Astrocyte (in vitro differentiated cells and primary cell): ENCODE results near the gene ILDR1. TPM values are rescaled to one million over a fixed set of nuclear protein-coding genes. Genes with fewer than 3 reads are reported as not detected.

Experiments used
- DNase-seq: peaks from one replicate; pipeline ENCODE4 v3.0.0-alpha.2; 2010; ENCODE audit warnings: low read depth
- FAIRE-seq: peaks from 2 replicates; lab custom pipeline; 2011; peaks lifted over from hg19 to GRCh38; lab: Jason Lieb, UNC
- H2AFZ ChIP-seq: 2 replicates; pipeline ENCODE4 v1.6.0; 2012; ENCODE audit warnings: low read depth, low read length, inconsistent platforms
- H3K27ac ChIP-seq: 2 replicates; pipeline ENCODE4 v1.5.1; 2011; ENCODE audit warnings: low read depth, low read length, inconsistent platforms
- H3K27me3 ChIP-seq: 2 replicates; pipeline ENCODE4 v1.6.0; 2011; ENCODE audit warnings: low read length, inconsistent platforms; ENCODE audit not compliant: insufficient read depth
- H3K36me3 ChIP-seq: 2 replicates; pipeline ENCODE4 v1.5.1; 2011; ENCODE audit warnings: low read length, inconsistent platforms; ENCODE audit not compliant: insufficient read depth
- H3K4me1 ChIP-seq: 2 replicates; pipeline ENCODE4 v1.5.1; 2011; ENCODE audit warnings: low read length, inconsistent platforms; ENCODE audit not compliant: insufficient read depth
- H3K4me2 ChIP-seq: 2 replicates; pipeline ENCODE4 v1.6.0; 2012; ENCODE audit warnings: low read length, inconsistent platforms
- H3K4me3 ChIP-seq: 2 replicates; pipeline ENCODE4 v1.5.1; 2011; ENCODE audit warnings: low read depth, mild to moderate bottlenecking, low read length, inconsistent platforms; ENCODE audit not compliant: insufficient read depth
- H3K79me2 ChIP-seq: 2 replicates; pipeline ENCODE4 v1.6.0; 2012; ENCODE audit warnings: mild to moderate bottlenecking, low read length, inconsistent platforms; ENCODE audit not compliant: insufficient read depth
- H3K9ac ChIP-seq: 2 replicates; pipeline ENCODE4 v1.6.0; 2012; ENCODE audit warnings: mild to moderate bottlenecking, low read length, inconsistent platforms
- H3K9me3 ChIP-seq: 2 replicates; pipeline ENCODE4 v1.5.1; 2012; ENCODE audit warnings: low read depth, mild to moderate bottlenecking, low read length, inconsistent platforms; ENCODE audit not compliant: insufficient read depth
- H4K20me1 ChIP-seq: 2 replicates; pipeline ENCODE4 v1.6.0; 2012; ENCODE audit warnings: low read length, inconsistent platforms; ENCODE audit not compliant: insufficient read depth
- H3K27ac Mint-ChIP-seq: one replicate; pipeline ENCODE4 v1.8.0; 2021; ENCODE audit warnings: mild to moderate bottlenecking, mixed read lengths; ENCODE audit not compliant: unreplicated experiment
- H3K27me3 Mint-ChIP-seq: one replicate; pipeline ENCODE4 v1.8.0; 2021; ENCODE audit warnings: low read depth, mixed read lengths; ENCODE audit not compliant: unreplicated experiment
- H3K36me3 Mint-ChIP-seq: one replicate; pipeline ENCODE4 v1.8.0; 2021; ENCODE audit warnings: low read depth, mixed read lengths; ENCODE audit not compliant: unreplicated experiment
- H3K4me1 Mint-ChIP-seq: one replicate; pipeline ENCODE4 v1.8.0; 2021; ENCODE audit warnings: low read depth, mixed read lengths; ENCODE audit not compliant: unreplicated experiment
- H3K4me3 Mint-ChIP-seq: one replicate; pipeline ENCODE4 v1.8.0; 2021; ENCODE audit warnings: mild to moderate bottlenecking, moderate library complexity, mixed read lengths; ENCODE audit not compliant: unreplicated experiment
- H3K9me3 Mint-ChIP-seq: one replicate; pipeline ENCODE4 v1.8.0; 2021; ENCODE audit warnings: mild to moderate bottlenecking, mixed read lengths; ENCODE audit not compliant: unreplicated experiment
- EZH2 ChIP-seq: IDR thresholded peaks from 2 replicates; pipeline ENCODE4 v1.6.1; 2012; ENCODE audit warnings: mild to moderate bottlenecking, low read length, inconsistent platforms; ENCODE audit not compliant: insufficient read depth
- total RNA-seq: library from RNA; stranded (reverse); gene quantifications from 2 replicates; pipeline ENCODE4 v1.2.1, GENCODE V29; 2021
- TF ChIP-seq, protein P1 (sequence below): IDR thresholded peaks from 2 replicates; pipeline ENCODE4 v1.5.1; 2011; ENCODE audit warnings: low read depth, mild to moderate bottlenecking, inconsistent platforms, low read length, moderate library complexity; ENCODE audit not compliant: insufficient read depth

Gene ILDR1
- total RNA-seq, 1 donor from 2014 or later, result not detected

- TF ChIP-seq EZH2, result no peak
- TF ChIP-seq, protein P1, sequence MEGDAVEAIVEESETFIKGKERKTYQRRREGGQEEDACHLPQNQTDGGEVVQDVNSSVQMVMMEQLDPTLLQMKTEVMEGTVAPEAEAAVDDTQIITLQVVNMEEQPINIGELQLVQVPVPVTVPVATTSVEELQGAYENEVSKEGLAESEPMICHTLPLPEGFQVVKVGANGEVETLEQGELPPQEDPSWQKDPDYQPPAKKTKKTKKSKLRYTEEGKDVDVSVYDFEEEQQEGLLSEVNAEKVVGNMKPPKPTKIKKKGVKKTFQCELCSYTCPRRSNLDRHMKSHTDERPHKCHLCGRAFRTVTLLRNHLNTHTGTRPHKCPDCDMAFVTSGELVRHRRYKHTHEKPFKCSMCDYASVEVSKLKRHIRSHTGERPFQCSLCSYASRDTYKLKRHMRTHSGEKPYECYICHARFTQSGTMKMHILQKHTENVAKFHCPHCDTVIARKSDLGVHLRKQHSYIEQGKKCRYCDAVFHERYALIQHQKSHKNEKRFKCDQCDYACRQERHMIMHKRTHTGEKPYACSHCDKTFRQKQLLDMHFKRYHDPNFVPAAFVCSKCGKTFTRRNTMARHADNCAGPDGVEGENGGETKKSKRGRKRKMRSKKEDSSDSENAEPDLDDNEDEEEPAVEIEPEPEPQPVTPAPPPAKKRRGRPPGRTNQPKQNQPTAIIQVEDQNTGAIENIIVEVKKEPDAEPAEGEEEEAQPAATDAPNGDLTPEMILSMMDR, result no peak
- no peaks in the 10 kb centered on the region for H3K9me3 Mint-ChIP-seq
- Histone ChIP-seq H3K79me2 (no peaks in the 10 kb centered on the region), H3K4me3 (no peak overlapping the region), H4K20me1 (no peaks in the 10 kb centered on the region), H2AFZ (no peak overlapping the region), H3K4me2 (no peak overlapping the region), H3K27me3 (peaks cover 2% of the 10 kb centered on the region), H3K9me3 (no peaks in the 10 kb centered on the region), H3K36me3 (no peaks in the 10 kb centered on the region), H3K4me1 (peaks cover 11% of the 10 kb centered on the region), H3K9ac (no peak overlapping the region), H3K27ac (no peak overlapping the region)
- H3K36me3 Mint-ChIP-seq, result no peaks in the 10 kb centered on the region
- H3K27me3 Mint-ChIP-seq, result no peaks in the 10 kb centered on the region
- H3K4me3 Mint-ChIP-seq, result no peak overlapping the region
- DNase-seq (no peak), FAIRE-seq (no peak)
- peaks cover 34% of the 10 kb centered on the region for H3K4me1 Mint-ChIP-seq
- no peak overlapping the region for H3K27ac Mint-ChIP-seq
Observed at GRCh38 chr3:122004107-122004506, 17.9 kb downstream of the ILDR1 start.

- H2AFZ ChIP-seq, result no peak overlapping the region
- no peaks in the 10 kb centered on the region for H3K9me3 ChIP-seq
- H3K27me3 Mint-ChIP-seq, result no peaks in the 10 kb centered on the region
- H3K4me3 ChIP-seq, result no peak overlapping the region
- H3K9ac ChIP-seq, result no peak overlapping the region
- peaks cover 2% of the 10 kb centered on the region for H3K27me3 ChIP-seq
- H3K9me3 Mint-ChIP-seq, result no peaks in the 10 kb centered on the region
- DNase-seq (no peak), FAIRE-seq (no peak)
- no peaks in the 10 kb centered on the region for H3K36me3 Mint-ChIP-seq
- H3K36me3 ChIP-seq, result no peaks in the 10 kb centered on the region
- H3K79me2 ChIP-seq, result no peaks in the 10 kb centered on the region
- H3K27ac Mint-ChIP-seq, result peak overlapping the region; percentile 22
- H3K27ac ChIP-seq, result no peak overlapping the region
- TF ChIP-seq EZH2, result no peak
- TF ChIP-seq, protein P1, result no peak
- no peaks in the 10 kb centered on the region for H4K20me1 ChIP-seq
- H3K4me3 Mint-ChIP-seq, result no peak overlapping the region
- H3K4me1 ChIP-seq, result peaks cover 12% of the 10 kb centered on the region
- peak overlapping the region; percentile 25 for H3K4me2 ChIP-seq
- H3K4me1 Mint-ChIP-seq, result peaks cover 39% of the 10 kb centered on the region
Observed at GRCh38 chr3:122003606-122004005, 18.4 kb downstream of the ILDR1 start.

DNA sequence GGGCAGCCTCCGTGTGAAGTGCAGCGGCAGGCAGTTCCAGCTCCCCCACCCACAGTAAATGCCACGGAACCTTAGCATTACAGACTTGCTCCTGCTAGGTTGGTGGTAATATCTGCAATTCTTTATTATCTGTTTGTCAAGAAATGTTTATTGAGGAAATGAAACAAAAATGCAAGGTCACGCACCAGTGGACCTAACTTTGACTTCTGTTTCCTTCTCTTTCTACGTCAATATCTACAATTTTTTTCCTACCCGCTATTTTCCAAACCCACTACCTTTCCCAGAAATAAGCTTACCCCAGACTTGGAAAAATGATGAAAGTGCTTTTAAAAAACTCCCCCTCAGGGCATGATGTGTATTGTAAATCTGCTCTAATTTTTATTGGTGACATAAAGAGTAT is 18.9 kb downstream of the ILDR1 start:
- H3K4me1 ChIP-seq, result peaks cover 16% of the 10 kb centered on the region
- no peaks in the 10 kb centered on the region for H3K79me2 ChIP-seq
- H3K27me3 ChIP-seq, result peaks cover 2% of the 10 kb centered on the region
- FAIRE-seq (no peak), DNase-seq (no peak)
- Mint-ChIP-seq H3K27me3 (no peaks in the 10 kb centered on the region), H3K27ac (peak overlapping the region; percentile 22), H3K36me3 (no peaks in the 10 kb centered on the region), H3K9me3 (no peaks in the 10 kb centered on the region), H3K4me1 (peaks cover 44% of the 10 kb centered on the region), H3K4me3 (no peak overlapping the region)
- no peaks in the 10 kb centered on the region for H4K20me1 ChIP-seq
- peak overlapping the region; percentile 25 for H3K4me2 ChIP-seq
- H3K36me3 ChIP-seq, result no peaks in the 10 kb centered on the region
- TF ChIP-seq EZH2, result no peak
- TF ChIP-seq, protein P1, result no peak
- H3K4me3 ChIP-seq, result no peak overlapping the region
- H3K27ac ChIP-seq, result no peak overlapping the region
- no peak overlapping the region for H2AFZ ChIP-seq
- H3K9ac ChIP-seq, result no peak overlapping the region
- no peaks in the 10 kb centered on the region for H3K9me3 ChIP-seq
